ENCODE data around the gene STK39.
"Not testable (repeated sequence)": the region's sequence is repeated elsewhere in the genome, so short reads cannot be mapped to it uniquely, and the experiment has no call there.

The STK39 gene

DNA sequence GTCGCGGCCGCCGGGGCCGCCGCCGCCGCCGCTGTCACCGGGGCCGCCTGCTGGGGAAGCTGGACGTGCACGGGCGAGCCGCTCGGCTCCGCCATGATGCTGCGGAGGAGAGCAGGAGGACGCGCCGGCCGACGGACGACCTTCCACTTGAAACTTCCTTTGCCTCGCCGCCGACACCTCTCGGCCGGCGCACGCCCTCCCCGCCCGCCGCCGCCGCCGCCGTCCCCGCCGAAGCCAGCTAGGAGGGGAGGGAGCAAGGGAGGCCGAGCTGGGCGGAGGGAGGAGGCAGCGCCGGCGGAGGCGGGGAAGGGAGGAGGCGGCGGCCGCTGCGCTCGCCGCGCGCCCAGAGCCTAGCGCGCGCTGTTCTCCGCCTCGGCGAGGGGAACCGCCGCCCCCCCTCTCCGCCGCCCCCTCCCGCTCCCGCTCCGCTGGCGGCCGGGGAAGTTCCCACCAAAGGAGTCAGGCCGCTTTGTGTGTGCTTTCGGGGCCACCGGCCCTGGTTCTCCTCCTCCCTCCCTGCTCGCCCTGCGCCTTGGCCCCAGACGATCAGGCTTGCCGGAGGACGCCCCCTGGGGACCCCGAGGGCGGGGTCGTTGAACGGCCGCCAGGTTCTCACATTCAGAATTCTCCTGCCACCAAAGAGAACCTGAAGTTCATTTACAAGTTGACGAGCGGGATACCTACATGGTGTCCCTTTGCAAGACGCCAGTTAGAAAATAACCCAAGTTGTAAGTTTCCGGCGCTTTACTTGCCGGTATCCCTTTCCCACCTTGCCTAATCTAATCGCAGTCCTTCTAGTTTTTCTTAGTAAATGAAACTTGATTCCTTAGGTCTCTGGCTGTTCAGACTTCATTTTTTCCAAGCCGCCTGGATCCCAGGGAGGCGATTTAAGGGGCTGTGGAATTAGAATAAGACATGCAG is at the start of gene STK39:
Gene STK39, minus strand, starts transcription at position 255 of the 921 bp plus-strand sequence. Its CDS starts 160 bp downstream, at position 95.
- no peak for DNase-seq

DNA sequence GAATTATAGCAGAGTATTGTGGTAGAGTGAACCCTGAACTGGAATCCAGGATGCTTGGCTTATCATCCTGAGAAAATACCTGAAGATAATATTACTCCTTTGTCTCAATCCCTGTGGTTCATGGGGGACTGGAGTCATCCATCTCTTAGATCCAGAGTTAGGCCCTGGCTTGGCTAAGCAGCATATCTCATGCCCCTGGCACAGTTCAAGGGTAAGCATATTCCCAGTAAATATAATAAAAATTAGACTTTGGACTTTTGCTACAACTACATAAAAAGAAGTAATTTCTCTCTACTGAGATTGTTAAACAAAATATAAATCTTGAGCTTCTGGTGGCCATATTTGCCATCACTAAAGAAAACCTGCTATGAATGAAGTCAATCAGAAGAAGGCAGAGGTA is 47.7 kb upstream of the STK39 start:
- no peak for DNase-seq

DNA sequence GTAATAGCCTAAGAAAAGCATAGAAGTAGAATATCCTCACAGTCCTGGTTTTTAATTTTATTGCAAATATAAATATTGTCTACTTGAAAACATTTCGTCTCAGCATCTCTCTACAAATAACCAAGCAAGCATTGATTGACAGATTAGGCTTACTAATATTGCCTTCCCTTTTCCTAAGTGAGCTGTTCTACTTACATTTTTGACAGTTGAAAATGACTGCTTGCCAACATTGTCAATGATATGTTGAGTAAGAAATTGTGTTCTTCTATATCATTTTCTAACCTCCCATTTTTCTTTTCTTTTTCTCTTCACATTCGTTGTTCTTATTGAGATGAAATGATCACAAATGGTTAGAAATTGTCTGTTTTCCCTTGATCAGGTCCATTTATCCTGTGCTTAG is 47.0 kb upstream of the STK39 start:
- no peak for DNase-seq

DNA sequence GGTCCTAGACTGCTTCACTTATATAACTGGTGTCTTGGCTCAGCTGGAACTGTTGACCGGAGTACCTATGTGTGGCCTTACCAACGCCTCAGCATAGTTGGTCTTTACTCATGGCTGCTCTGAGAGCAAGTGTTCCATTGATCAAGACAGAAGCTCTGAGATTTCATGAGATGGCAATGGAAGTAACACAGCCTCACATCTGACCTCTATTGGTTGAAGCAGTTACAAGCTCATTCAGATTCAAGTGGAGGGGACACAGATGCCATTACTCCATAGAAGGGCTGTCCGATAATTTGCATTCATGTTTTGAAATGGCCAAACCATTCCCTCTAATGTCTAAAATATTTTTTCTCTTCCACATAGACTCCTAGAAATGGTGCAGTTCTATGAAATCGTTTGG is 46.4 kb upstream of the STK39 start:
- DNase-seq = no peak

DNA sequence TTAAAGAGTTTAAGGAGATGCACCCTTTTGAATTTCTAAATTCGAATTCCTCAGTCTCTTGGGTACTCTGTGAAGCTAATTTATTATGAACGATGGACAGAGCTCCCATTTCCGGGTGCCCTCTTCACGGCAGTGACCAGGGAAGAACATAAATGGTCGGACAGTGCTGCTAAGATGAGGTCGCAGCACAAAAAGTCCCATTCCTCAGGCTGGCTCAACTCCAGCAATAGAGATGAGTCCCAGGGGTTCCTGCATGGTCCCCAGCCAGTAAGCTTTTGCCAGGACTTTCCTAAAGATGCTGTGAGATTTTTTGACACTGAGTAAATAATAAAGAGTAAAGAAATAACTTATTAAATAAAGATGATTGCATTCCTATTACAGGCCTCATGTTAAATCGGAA is 43.0 kb upstream of the STK39 start:
- DNase-seq = no peak

DNA sequence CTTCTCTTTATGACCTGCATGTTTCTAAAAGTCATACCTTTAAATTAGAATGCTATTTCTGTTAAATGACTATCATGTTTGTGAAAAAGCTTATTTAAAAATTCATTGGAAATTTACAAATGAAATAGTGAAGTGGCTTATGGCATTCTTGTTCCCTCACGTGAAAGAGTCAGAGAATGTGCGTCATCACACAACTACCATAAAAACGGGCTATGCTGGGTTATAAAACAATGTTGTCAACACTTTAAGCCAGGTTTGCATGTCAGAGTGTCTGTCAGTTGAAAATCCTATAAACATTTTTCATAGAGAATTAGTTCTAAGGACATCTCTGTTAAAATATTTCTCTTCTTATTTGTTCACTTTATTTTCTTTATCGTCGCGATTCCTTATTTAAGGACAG is 42.5 kb upstream of the STK39 start:
- no peak for DNase-seq

DNA sequence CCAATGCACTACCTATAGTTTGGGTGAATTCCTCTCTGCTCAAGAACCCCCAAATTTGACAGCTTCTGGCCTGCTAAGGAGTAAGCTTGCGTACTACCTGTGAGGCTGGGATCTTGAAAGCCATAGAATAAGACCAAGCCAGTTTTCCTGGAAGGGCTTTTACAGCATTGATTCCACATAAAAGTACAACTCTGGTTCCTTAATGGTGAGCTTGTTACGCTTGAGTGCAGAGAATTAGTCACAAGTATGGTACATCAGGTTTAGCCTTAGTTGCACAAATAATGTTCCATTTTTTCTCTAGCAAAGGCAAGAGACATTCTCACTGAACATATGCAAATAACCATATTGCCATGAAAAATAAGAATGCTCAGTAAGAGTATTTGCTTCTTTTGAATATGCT is 39.1 kb upstream of the STK39 start:
- no peak for DNase-seq

DNA sequence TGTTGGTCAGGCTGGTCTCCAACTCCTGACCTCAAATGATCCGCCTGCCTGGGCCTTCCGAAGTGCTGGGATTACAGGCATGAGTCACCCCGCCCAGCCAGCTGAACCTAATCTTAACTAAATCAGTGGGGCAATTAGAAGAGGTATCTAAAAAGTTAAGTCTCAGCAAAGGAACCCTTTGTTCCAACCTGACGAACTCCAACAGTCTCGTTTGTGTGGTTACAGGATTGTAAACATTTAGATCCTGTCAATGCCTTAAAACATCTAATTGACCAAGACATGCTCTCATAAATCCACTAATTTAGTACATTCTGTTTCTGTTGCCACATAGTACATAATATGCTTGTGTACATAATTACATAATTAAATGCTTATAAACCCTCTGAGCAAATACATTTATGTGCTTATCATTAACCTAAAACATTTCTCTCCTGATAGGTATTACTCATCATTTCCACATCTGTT is 31.1 kb upstream of the STK39 start:
- DNase-seq = no peak

DNA sequence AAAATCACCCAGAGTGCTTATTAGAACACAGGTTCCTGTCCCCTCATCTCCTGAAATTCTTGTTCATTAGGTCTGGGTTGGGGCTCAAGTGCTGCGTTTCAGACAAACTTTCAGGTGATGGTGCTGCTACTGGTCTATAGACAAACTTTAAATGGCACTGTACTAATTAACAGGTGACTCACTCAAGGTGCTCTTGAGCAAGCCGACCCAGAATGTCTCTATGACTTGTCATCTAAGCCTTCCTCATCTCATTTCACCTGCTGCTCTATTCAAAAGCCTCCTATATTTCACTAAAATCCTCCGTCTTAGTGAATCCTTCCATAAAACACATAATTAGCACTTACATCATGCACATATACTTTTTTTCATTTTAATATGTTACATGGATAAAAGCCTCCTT is 29.9 kb upstream of the STK39 start:
- DNase-seq = no peak

DNA sequence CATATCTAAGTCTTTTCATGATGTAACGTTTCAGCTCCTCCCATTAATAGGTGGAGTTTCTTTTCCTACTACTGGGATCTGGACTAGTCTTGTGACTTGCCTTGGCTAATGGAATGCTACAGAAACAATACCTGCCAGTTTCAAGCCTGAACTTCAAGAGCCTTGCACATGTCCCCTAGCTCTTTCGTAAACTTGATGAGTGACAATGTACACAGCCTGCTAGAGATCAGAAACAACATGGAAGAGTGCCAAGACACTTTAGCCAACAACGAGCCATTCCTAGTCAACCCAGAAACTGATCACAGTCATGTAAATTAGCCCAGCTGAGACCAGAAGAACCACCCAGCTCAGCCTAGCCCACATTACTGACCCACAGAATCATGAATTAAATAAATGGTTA is 24.8 kb upstream of the STK39 start:
- DNase-seq = no peak

DNA sequence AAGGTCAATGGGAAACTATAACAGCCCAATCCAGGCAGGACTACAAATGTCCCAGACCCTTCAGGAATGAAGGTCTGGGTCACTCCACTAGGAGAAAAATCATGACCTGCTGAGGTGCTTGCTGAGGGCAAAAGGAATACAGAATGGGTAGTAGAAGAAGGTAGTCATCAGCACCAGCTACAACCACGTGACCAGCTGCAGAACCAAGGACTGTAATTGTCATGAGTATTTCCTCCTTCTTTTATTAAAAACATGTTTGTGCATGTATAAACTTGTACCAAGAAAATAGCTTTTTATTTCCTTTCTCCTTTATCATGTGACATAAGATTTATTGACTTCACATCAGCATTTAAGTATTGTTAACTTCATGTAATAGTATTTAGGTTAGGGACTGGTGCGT is 15.5 kb upstream of the STK39 start:
- not testable (repeated sequence) for DNase-seq

DNA sequence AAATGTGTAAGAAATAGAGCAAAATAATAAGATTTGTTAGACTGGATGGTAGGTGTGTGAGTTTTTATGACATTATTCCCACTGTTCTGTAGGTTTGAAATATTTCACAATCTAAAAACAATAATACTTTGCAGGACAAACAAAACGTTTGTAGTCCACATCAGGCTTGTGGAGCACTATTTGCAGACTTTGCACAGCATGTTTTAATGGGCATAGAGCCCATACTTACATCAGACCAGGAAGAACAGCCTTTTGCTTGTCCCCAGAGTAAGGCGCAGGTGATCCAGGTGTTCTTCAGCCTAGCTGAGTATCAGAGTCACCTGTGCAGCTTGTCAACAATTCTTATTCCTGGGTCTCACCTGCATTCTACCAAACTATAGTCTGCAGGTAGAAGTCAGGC is 9.1 kb upstream of the STK39 start:
- no peak for DNase-seq

DNA sequence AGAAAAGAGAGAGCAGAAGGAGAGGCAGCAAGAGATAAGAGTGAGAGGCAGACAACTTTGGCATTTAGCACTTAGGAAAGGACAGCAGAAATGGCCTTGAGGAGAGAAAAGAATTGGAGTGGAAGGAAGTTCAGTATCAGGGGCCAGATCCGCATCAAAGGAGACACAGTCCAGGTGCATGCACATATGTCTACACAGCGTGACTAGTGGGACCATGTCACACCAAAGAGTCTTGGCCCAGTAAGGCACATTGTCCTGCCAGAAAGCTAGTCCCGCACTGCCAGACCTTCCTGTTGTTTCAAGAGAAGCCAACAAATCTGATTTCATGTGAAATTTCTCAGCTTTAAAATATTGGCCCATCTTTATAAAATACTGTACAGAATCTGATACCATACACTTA is 8.5 kb upstream of the STK39 start:
- peak; percentile 97 for DNase-seq

DNA sequence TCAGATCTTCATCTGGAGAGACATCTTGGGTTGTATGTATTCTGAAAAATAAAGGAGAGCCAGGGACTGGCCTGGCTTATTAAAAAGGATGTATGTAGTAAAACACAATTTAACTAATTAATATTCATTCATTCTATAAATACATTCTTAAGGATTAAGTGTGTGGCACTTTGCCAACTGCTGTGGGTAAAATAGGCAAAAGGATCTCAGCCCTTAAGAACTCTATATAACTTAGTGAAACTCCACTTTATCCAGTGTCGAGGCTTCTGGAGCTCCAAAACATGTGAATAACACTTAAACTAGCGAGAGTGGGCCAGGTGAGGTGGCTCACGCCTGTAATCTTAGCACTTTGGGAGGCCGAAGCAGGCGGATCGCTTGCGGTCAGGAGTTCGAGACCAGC is 7.7 kb upstream of the STK39 start:
- no peak for DNase-seq

DNA sequence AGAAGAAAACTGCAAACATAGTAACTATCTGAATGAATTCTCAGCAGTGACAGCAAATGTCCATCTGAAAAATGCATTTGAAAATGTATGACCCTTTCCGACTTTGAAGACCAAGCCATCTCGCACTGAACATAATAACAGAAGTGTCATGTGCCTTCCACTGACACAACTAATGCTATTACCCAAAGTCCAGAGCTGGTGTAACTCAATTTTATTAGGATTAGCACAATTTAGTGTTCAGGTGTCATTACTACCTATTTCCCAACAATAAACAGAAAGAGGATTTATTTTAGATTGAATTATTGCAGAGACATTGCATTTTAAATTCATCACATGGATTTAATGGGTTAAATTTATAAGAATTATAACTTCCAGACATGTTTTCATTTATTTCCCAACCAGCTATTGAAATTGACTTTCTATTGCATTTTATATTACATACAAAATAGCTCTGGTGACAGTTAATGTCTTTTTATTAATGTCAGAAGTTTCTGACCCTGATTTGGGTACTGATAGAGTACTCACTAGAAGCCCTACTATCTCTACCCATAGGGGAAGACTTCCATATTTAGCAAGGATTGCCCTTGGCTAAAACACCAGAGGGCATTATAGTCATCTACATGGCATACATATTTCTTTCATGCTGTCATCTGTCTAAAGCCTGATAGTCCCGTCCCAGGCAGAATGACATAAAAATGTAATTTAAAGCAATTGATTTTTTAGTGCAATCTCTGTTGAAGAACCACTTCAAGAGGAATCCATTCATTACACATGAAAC is 7.0 kb upstream of the STK39 start:
- DNase-seq = no peak

DNA sequence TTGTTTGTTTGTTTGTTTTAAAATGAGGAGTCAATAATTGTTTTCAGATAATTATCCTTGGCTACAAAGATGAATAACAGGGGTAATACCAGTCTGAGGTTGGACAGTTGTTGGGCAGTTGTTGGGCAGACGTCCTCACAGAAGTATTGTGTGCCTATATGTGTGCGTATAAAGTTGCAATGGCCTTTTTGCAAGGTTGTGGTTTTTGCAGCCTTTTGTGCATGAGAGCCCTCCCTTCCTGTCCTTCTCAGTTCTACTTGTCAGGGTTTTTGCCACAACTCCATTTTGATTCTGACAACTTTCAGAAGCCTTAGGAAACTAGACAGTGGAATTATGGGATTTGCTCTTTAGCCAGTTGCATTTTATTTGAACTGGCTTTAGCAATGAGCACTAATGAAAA is 6.0 kb upstream of the STK39 start:
- DNase-seq = no peak

DNA sequence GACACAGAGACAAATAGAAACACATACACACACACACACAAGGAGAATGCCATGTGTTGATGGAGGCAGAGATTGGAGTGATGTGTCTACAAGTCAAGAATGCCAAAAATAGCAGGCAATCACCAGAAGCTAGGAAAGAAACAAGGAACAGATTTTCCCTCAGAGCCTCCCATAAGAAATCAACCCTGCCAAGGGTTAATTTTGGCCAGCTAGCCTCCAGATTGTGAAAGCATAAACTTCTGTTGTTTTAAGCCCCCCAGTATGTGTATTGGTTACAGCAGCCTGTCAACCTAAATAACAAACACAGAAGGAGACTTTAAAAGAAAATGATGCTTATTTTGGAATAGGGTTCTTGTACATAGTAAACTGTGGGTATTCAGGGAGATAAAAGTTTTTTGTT is 5.6 kb upstream of the STK39 start:
- DNase-seq = no peak

DNA sequence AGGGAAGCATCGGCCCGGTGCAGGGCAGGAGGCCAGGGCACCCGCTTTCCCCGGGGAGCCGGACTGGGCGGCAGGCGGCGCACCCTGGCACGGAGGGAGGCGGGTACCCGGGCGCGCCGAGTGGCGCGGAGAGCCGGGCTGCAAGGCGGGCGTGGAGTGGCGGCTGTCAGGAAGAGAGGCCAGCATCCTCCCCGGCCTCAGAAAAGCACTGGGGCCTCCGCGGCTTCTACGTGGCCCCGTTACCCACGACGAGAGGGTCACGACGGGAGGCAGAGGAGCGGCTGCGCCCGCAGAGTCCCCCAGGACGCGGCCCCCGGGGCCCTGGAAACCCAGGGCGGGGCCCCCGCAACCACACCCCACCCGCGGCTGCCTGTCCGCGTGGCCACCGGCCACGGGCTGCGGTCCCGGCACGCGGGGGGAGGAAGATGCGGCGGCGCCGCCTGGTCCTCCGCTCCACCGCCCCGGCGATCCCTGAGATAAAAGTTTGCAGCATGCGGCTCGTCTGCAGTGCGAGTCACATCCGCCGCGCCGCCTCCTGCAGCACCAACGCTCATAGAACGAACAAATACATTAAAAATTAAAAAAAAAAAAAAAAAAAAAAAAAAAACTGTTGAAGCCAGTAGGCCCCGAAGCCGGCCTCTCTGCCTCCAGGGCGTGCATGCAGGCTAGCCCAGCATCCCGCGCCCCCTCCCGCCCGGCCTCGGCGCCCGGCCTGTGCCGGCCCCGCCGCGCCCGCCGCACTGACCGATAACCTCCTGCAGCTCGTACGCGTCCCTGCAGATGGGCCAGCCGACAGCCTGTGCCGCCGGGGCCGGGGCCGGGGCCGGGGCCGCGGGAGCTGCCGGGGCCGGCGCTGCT is 683 bp downstream of the STK39 start:
- no peak for DNase-seq

DNA sequence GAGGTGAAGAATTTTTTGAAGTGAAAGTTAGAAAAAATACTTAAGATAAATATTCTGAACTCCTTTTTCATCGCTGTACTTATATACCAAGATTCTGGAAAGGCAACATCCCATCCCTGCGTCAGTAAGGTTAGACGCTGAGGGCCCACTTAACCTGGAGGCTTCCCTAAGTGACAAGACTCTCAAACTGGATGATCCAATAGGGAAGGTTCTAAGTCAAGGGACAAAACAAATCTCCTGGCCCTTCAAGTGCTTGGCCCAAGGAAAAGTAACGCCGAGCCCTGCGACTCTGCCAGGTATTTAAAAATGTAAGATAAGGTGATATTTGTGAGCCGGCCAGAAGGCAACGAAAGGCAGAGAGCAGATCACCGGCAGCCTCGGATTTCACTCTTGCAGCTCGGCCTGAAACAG is 1.3 kb downstream of the STK39 start:
- DNase-seq = no peak

DNA sequence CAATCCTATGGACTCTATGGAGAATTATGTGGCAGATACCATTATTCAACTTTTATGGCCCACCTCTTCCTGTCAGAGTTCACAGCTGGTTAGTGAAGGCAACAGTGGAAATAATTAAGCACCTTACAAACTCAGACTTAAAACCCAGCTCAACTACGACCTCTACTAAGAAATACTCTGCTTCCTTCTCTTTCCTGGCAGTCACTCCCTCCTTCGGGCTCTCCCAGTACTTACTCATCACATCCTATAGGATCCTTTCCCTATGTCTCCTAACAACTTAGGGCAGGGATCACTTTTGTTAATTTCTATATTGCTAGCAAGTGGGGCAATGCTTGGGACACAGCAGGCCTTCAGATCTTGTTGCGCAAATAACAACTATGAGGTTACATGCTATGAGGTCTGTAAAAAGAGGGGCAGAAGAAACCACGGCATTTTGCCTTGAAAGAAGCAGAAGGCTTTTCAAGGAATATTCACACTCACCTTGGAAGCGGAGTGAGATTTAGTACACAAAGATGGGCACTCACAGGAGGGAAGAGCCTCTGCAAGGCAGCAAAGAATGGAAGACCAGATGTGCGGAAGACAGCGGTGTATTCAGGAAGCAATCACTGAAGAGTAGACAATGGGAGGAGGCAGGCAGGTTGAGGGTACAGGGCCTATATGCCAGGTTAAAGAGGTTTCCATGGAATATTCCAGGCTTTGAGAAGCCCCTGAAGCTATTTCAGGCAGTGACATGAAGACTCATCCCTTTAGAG is 2.1 kb downstream of the STK39 start:
- DNase-seq = no peak

DNA sequence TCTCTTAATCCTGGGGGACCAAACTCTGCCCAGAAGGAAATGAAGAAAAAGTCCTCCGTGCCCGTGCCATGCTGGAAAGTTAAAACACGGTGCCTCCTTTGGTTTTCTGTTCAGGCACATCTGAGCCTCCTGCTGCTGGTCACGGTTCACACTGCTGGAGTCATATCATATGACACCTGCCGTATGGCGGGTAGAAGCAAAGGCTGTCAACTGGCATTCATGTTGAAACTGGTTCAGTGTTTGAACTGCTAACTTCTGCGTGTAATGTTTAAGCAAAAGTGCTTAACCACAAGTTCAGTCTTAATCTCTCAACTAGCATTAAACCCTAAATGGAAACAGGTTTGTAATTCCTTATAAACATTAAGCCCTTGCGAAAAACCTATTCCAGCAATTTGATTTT is 3.1 kb downstream of the STK39 start:
- peak in 1 of 2 experiments; percentile 15 for DNase-seq

DNA sequence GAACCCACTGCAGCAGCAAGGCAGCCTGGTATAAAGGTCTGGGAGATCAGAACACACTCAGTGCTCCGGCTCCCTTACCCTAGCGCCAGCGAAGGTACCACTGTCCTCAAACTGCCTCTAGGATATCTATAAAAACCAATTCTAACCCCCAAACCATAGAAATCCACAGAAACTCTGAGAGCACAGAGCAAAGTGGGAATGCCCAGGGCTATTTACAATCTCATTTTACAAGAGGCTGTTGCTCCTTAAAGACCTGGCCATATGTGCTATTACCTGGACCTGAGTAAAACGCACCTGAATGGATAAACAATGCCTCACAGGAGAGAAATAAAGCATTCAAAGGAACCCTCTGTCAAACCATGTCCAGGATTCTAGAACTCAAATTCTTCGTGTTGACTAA is 4.3 kb downstream of the STK39 start:
- no peak for DNase-seq
